DND-41 (cell line): ENCODE measurements around the gene LOXL3.

Experiments
- EZH2 ChIP-seq: IDR thresholded peaks from 3 replicates; pipeline ENCODE4 v1.6.1; 2012; ENCODE audit warnings: borderline replicate concordance, low read depth, mild to moderate bottlenecking, moderate library complexity, low read length, inconsistent platforms; ENCODE audit not compliant: severe bottlenecking
- TF ChIP-seq, protein P1 (sequence below): IDR thresholded peaks from 2 replicates; pipeline ENCODE4 v1.5.1; 2012; ENCODE audit warnings: borderline replicate concordance, low read length, moderate library complexity, mild to moderate bottlenecking; ENCODE audit not compliant: poor library complexity, severe bottlenecking; ENCODE audit errors: extremely low read depth

DNA sequence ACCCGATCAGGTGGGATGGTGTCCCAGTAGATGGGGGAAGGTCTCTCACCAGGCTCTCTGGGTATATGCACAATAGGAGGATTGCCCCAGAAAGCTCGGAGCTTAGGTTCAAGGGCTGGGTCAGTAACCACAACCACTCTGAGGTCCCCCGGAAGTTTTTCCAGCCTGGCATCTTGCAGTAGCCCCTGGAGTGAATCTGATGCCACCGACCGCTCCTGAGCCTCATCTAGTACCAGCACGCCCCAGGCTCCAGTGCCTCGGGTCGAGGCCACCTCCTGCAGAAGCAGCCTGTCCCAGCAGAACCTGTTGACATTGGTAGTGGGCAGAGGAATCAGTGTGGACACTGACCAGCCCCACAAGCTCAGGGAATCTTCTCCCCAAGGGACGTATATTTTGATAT, 29.7 kb downstream of the LOXL3 start:
- TF ChIP-seq, protein P1, sequence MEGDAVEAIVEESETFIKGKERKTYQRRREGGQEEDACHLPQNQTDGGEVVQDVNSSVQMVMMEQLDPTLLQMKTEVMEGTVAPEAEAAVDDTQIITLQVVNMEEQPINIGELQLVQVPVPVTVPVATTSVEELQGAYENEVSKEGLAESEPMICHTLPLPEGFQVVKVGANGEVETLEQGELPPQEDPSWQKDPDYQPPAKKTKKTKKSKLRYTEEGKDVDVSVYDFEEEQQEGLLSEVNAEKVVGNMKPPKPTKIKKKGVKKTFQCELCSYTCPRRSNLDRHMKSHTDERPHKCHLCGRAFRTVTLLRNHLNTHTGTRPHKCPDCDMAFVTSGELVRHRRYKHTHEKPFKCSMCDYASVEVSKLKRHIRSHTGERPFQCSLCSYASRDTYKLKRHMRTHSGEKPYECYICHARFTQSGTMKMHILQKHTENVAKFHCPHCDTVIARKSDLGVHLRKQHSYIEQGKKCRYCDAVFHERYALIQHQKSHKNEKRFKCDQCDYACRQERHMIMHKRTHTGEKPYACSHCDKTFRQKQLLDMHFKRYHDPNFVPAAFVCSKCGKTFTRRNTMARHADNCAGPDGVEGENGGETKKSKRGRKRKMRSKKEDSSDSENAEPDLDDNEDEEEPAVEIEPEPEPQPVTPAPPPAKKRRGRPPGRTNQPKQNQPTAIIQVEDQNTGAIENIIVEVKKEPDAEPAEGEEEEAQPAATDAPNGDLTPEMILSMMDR: no peak
- no peak for TF ChIP-seq EZH2
